HG02571 (cell line): ENCODE results near the gene ERV3-1.
"Not testable (repeated sequence)": the region's sequence is repeated elsewhere in the genome, so short reads cannot be mapped to it uniquely, and the experiment has no call there.

Source experiments
- ATAC-seq: cut with Tn5 transposase; IDR thresholded peaks from one replicate; pipeline ENCODE4 v1.9.1; 2021; ENCODE audit warnings: mild to moderate bottlenecking, moderate library complexity; ENCODE audit not compliant: unreplicated experiment

ERV3-1 gene

DNA sequence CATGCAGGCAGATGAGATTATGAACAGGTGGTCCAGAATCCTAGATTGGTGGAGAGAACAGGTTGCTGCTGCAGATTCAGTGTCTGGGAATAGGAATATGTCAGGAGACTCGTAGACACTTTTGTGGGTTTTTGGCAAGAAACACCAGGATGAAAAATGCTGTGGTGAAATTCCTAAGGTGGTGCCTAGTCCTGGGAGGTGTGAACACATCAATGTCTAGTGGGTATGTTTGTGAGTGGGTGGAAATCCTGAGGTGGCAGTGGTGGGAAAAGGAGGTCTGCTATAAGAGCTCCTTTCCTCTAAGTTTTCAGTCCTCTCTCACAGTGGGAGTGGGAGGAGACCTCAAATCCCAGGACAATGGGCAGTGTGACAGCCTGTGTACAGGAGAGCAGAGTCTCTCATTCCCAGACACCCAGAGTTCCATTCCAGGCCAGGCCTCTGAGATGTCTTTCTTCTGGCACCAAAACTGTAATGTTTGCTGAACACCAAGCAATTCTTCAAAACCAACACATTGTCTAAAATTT is 5.1 kb downstream of the ERV3-1 start:
- no peak for ATAC-seq

DNA sequence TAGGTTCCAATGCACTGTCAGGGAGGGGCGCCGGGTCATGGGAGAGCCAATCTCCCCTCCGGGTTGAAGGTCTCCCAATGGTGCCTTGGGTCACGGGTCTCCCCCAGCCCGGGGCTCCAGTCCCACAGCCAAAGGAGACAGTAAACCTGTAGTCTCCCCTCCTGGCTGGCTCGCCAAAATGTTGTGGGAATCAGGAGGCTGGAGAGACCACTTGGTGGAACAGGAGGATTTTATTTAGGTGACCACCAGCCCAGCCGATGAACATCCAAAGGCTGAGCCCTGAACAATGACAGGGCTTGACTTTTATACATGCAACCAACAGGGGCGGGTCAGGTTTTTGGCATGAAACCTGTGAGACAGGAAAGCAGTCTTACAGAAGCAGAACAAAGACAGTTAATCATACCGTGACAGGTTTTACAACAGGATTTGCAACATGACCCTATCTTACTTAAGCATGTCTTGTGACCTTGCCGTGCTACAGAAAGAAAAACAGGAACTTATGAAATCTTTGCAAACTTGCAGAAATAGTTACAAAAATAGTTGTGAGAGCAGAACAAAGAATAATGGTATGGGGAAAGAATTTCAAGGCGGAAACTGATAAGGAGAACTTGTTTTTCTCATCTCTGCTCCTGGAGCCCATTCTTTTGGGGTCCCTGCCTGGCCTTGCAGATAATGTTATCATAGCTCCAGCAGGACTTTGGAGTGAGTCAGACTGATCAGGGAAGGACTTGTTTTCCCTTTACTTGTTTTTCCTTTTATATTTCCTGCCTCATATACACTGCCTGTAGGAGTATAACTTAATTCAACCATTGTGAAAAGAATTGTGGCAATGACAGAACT is 7.1 kb downstream of the ERV3-1 start:
- ATAC-seq, result no peak

DNA sequence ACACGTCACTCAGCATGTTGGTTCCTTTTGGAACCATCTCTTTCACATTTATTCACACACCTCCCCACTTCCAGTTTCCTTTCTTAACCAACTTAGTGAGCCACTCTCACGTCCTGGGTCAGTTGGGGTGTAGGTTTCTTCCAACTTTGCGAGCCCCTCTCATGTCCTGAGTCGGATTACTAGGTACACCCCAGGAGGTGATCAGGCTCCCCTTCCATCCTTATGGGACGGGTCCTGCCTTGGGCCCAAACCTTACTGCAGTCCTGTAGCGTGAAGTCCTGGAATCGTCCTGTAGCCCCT is 7.7 kb downstream of the ERV3-1 start:
- no peak for ATAC-seq

DNA sequence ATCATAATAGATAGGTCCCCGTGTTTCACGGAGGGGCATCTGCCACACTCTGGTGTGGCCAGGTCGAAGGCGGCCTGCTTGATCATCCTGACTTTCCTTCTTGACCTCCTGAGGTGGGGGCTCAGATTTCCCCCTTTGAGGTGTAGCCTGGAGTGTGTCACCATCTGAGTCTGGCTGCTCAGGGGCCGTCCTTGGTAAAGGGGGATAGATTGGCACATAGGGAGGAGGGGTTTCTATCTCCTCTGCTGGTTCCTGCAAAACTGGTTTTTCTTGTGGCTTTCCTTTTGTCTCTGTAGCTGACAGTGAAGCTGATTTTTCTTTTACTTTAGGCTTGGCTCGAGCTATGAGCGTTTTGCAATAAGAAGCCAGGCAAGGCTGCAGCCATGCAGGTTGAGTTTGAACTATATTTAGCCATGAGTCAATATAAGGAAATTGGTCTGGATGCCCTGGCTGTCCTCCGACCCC is 8.5 kb downstream of the ERV3-1 start:
- ATAC-seq, result no peak

DNA sequence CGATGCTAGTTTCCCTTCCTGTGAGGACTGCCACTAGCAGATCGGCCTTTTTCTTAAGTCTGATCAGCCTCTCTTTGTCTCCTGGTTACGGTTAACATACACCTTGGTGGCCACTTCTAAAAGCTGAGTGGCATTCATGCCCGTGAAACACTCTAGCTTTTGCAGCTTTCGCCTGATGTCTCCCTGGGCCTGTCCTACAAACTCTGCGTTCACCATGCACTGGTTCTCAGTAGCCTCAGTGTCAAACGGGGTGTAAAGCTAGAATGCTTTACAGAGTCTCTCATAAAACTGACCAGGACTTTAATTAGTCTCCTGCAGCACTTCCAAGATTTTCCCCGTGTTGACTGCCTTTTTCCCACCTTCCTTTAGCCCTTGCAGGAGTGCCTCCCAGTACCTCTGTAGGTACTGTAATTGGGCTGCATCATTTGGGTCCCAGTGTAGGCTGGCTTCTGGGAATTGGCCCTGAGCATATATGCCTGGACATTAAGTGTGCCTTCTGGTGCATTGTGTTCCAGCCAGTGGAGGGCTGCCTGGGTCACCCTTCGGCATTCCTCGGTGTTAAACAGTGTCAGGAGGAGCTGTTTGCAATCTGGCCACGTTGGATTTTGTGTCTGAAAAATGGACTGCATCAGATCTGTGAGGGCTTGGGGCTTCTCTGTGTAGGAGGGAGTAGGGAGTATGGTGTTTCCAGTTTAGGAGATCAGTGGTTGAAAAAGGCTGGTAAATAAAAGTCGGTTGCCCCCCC is 9.2 kb downstream of the ERV3-1 start:
- no peak for ATAC-seq

DNA sequence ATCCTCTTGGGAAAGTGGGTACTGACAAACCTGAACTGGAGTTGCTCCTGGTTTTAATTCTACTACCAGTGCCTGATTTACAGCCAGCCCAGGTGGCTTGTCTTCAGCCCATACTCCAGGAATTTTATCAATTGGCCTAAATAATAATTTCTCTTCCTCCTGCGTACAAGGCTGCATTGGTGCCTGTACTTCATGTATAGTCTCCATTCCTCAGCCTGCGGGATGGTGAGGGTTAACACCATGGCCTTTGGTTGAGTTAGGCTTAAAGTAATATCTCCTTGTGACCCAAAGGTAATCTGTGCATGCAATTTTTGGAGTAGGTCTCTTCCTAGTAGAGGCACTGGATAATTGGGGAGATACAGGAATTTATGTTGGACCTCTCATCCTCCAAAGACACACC is 10.2 kb downstream of the ERV3-1 start:
- no peak for ATAC-seq

DNA sequence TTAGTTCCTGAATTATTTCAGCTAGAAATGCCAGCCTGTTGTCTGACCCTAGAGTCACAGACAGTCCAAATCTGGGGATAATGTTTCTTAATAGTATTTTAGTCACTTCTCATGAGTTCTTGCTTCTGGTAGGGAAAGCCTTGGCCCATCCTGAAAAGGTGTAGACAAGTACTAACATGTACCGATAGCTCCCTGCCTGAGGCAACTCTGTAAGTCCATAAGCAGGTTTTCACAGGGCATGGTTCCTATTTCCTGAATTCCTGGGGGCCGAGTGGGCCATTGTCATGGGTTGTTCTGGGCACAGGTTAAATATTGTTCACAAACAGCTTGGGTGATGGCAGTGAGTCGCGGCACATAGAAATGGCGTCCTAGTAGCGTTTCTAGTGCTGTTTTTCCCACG is 12.6 kb downstream of the ERV3-1 start:
- no peak for ATAC-seq

DNA sequence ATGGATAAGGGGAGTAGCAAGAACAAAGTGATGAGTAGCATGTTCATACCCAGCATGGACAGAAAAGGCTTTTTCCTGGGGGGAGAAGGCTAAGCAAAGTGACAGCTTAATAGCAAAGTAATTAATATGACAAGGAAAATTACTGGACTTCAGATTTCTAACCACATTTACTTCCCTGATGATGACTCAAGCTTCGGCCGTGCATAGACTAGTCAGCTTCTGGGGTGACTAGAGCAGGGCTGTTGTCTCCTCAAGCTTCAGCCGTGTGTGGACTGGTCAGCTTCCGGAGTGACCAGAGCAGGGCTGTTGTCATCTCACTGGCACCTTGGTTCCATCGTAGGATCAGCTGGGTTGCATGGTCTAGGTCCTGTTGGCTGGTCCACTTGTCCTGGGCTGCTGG is 13.5 kb downstream of the ERV3-1 start:
- ATAC-seq, result no peak

DNA sequence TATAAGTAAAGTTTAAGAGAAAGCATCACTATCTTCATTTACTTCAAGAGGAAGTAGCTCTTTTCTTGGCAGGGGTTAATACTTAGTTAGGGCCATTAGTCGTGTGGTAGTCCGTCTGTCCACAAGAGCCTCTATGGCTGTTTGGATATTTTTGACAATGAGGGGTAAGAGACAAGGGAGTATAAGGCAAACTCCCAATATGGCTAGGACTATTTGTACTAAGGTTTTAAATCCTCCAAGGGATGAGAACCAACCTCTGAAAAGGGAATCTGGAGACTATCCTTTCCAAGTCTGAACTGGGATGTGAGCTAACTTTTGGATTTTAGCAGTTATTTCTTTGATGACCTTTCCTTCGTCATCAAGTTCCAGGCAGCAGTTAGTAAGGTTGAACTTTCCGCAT is 15.6 kb downstream of the ERV3-1 start, which contains the start of gene ZNF117:
Gene ZNF117, minus strand, starts transcription at position 101 of the 400 bp plus-strand sequence.
- no peak for ATAC-seq

DNA sequence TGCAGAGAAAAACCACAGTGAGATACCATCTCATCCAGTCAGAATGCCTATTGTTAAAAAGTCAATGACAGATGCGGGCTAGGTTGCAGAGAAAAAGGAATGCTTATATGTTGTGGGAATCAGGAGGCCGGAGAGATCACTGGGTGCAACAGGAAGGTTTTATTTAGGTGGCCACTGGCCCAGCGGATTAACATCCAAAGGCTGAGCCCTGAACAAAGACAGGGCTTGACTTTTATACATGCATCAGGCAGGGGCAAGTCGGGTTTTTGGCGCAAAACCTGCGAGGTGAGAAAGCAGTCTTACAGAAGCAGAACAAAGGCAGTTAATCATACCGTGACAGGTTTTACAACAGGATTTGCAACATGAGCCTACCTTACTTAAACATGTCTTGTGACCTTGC is 16.3 kb downstream of the ERV3-1 start:
- no peak for ATAC-seq

DNA sequence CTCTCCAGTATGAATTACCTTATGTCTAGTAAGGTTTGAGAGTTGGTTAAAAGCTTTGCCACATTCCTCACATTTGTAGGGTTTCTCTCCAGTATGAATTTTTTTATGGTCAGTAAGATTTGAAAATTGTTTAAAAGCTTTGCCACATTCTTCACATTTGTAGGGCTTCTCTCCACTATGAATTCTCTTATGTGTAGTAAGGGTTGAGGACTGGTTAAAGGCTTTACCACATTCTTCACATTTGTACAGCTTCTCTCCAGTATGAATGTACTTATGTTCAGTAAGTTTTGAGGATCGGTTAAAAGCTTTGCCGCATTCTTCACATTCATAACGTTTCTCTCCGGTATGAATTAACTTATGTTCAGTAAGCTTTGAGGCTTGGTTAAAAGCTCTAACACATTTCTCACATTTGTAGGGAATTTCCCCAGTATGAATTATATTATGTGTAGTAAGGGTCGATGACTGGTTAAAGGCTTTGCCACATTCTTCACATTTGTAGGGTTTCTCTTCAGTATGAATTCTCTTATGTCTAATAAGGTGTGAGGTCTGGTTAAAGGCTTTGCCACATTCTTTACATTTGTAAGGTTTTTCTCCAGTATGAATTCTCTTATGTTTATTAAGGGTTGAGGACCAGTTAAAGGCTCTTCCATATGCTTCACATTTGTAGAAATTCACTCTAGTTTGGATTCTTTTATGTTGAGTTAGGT is 27.8 kb downstream of the ERV3-1 start:
- ATAC-seq, result no peak

DNA sequence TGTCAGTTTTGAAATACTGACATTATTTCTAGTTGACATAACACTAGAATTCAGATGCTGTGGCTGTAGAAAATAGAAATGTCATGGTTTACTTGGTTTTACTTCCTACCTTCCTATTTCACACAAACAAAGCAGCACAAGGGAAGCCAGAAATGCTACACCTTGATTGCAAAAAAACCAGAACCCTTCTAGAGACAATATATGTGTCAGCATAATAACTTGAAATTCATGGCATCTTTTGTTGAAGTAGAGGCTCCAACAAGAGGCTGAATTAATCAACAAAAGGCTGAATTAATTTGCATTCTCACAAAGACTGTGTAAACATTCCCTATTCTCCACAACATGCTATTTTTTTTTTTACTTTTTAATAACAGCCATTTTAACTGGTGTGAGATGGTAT is 40.9 kb downstream of the ERV3-1 start:
- no peak for ATAC-seq

DNA sequence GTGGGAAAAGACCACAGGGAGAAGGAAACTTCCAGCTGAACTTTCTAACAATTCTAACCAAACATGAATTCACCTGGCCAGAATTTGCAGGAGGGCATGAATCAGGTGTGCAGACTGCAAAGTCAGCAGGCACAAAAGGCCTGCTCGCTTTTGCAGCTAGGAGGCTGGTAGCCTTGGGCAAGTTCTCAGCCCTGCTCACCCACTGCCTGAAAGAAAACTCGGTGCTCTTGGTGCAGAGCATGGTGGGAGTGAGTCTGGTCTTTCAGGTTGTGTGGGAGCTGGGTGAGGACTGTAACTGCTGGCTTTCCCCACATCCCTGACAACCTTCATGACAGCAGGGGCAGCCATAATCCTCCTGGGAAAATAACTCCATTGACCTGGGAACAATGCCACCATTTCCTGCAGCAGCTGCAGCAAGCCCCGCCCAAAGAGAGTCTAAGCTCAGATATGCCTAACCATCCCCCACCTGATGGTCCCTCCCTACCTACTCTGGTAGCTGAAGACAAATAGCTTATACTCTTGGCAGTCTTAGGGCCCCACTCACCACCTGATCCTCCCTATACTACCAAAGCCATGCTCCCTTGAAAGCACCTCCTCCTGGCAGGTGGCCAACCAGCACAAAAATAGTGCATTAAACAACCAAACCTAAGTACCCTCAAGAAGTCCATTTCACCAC is 47.3 kb downstream of the ERV3-1 start:
- no peak for ATAC-seq

DNA sequence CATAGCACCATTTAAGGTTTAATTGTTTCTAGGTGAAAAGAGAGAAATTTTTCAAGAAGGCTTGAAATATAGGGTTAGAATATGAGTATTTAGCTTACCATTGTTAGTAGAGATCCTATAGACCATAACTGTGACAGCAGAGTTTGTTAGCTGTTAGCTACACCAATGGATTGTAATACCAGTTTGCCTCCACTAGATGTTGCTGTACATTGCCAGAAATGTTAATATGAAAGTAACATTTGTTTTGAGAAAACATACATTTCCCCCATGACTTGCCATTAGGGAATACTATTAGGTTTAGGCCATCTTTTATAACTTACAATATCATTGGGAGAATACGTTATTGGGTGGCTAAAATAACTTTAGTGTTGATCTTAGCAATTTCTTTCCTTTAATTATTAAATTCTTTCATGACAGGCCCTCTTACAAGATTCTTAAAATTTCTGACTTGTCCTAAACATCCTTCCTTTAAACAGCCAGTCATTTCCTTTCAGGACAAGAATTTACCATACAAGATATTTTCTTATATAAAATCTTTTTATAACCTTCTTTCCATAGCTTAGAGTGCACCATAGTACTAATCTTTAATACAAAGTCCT is 55.1 kb downstream of the ERV3-1 start:
- no peak for ATAC-seq

DNA sequence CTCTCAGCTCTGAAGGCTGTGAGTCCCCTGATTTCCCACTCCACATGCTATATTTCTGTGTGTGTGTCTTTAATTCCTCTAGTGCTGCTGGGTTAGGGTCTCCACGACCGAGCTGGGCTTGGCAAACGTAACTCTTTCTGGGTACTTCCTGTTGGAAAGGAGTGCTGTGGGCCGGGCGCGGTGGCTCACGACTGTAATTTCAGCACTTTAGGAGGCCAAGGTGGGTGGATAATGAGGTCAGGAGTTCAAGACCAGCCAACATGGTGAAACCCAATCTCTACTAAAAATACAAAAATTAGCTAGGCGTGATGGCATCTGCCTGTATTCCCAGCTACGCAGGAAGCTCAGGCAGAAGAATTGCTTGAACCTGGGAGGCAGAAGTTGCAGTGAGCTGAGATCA is 55.8 kb downstream of the ERV3-1 start:
- not testable (repeated sequence) for ATAC-seq

DNA sequence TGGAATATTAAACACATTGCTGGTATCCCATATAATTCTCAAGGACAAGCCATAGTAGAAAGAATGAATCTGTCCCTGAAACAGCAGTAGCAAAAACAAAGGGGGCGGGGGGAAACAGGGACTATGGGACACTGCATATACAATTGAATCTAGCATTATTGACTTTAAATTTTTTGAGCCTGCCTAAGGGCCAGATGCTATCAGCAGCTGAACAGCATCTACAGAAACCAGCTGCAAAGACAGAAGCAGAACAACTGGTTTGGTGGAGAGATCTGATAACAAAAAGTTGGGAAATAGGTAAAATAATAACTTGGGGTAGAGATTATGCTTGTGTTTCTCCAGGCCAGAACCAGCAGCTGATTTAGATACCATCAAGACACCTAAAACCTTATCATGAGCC is 57.7 kb downstream of the ERV3-1 start:
- ATAC-seq, result not testable (repeated sequence)

DNA sequence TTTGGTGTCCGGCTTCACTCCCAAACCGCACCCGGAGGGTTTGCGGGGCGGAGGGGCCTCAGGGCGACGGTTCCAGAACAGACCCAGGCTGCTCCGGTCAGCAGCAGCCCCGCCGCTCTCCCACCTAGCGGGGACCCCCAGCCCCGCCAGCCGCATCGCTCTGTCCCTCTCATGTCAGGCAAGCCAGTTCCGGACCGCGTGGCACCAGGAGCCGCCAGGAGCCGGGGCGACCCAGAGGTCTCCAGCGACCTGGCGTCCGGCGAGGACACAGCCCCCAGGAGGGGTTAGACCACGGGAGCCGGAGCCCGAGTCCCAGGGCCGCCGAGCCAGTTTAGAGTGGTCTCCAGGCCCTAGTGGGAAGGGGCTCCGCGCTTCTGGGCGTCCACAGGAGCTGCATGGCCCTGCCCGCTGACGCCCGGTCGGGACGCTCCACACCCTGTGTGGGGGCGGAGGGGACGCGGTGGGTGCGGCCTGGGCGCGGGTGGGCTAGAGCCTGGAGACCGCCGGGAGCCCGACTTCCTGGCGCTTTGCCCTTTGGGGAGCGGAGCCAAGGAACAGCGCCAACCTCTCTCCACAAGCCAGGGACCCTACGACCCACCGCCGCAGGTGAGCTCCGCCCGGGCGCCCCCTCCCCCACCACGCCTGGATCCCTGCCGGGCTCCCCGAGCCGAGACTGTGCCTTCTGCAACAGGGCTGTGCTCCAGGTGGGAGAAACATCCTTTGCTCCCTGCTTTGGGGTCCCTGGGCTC is 59.1 kb downstream of the ERV3-1 start:
- ATAC-seq, result no peak

DNA sequence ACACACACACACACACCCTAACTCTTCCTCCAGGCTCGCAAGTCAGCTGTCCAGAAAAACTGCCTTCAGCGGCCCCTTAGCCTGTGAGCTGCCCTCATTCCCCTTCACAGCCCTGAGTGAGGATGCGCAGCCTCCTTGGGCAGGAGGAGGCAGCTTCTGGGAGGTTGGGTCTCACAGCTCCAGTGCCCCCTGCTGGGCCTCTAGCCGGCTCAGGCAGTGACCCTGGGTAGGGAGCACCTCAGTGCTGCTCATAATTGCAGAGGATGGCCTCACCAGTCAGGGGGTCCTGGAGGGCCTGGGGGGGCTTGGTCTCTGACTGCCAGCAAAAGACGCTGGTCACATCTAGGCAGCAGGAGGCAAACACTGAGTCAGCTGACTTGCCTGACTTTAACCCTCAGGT is 59.7 kb downstream of the ERV3-1 start:
- ATAC-seq, result no peak

DNA sequence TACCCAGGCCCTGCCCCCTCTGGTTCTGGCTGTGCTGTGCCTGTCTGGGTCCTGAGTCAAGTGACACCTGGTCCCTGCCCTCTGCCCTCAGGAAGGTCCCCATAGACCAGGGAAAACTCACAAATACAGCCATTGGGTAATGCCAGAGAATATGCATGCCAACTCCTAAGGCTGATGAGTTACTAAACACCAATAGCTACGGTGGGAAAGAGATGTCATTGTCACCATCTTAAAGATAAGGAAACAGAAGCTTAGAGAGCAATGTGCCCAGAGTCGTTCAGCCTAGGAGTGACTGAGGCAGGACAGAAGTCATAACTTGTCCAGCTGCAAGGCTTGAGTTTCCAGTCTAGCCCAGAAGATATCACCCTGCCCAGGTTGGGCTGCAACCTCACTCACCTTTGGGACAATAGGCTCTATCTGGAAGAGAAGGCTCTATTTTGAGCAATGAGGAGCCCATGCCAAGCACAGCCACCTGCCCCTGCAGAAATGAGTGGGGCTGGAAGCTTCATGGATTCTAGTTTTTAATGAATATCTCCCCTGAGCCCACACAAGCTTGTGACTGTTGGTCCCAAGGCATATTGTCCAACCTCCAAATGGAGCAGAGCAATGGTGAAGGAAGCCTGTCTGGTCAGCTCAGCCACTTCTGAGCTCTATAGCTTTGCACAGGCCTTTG is 60.8 kb downstream of the ERV3-1 start:
- ATAC-seq, result no peak
